ENCODE data around the gene SLC15A2. TPM values are rescaled to one million over a fixed set of nuclear protein-coding genes. Genes with fewer than 3 reads are reported as not detected.
A peak's percentile ranks its signal among the peaks of the same experiment; 100 is the strongest.

Gene SLC15A2
- total RNA-seq, 1 experiment from 2014 or later: 2.4 TPM

GRCh38 chr3:121895121-121895520 lies 920 bp downstream of the SLC15A2 start:
- no peak overlapping the region for H2BK15ac ChIP-seq (ENCODE audit: low read depth, low read length)
- peaks cover 4% of the 10 kb centered on the region; the same call in 1 of the 2 replicates for H3K4me1 ChIP-seq (ENCODE audit: insufficient read depth, low read length)
- Mint-ChIP-seq H3K4me1 (peaks cover 42 to 50% of the 10 kb centered on the region in 2 experiments), H3K27ac (peak overlapping the region; percentile 77 to 99 (median 98)), H3K36me3 (ENCODE audit: insufficient read depth in 1 of 3, low read depth in 3 of 3) (peaks cover 9 to 15% (median 9%) of the 10 kb centered on the region in 3 experiments; a peak in 6 of 7 replicates), H3K9me3 (peaks cover 0 to 1% of the 10 kb centered on the region in 2 experiments; a peak in 2 of 5 replicates), H3K27me3 (ENCODE audit: low read depth) (no peaks in the 10 kb centered on the region), H3K4me3 (peak overlapping the region; percentile 34 to 66)
- no peak for TF ChIP-seq CTCF (conservative IDR thresholded peaks at IDR 0.05)
- H3K23me2 ChIP-seq (ENCODE audit: insufficient read length, low read depth, low read length, poor library complexity, severe bottlenecking): no peaks in the 10 kb centered on the region
- no peak overlapping the region for H2BK5ac ChIP-seq (ENCODE audit: insufficient read length, low read length)
- no peak overlapping the region for H2BK120ac ChIP-seq (ENCODE audit: low read depth, low read length, poor library complexity, severe bottlenecking)
- no peaks in the 10 kb centered on the region for H3K79me2 ChIP-seq (ENCODE audit: insufficient read depth, low read length)
- H2BK12ac ChIP-seq (ENCODE audit: insufficient read length, low read depth, low read length): no peak overlapping the region
- H3K27ac ChIP-seq (ENCODE audit: insufficient read length, low read depth, low read length): peak overlapping the region; percentile 88
- no CpG with 5 or more reads among the region's 1 CpG for WGBS (ENCODE audit: extremely low coverage, insufficient read length, low lambda C conversion rate)
- H3K27me3 ChIP-seq (ENCODE audit: insufficient read depth, low read length): no peaks in the 10 kb centered on the region
- H3T11ph ChIP-seq (ENCODE audit: low read length): no peak overlapping the region
- no peak overlapping the region for H2AFZ ChIP-seq (ENCODE audit: low read length)
- H2AK5ac ChIP-seq (ENCODE audit: insufficient read length, low read length): no peak overlapping the region
- H4K8ac ChIP-seq (replicated peaks; ENCODE audit: insufficient read length, low read depth, low read length): no peak overlapping the region
- H3K56ac ChIP-seq (ENCODE audit: insufficient read length, low read depth, low read length): no peak overlapping the region
- no peak for DNase-seq
- no peaks in the 10 kb centered on the region for H3K9me3 ChIP-seq (ENCODE audit: control insufficient read depth, low read depth, low read length)
- H4K91ac ChIP-seq (ENCODE audit: insufficient read length, low read depth, low read length): no peak overlapping the region
- H4K20me1 ChIP-seq (ENCODE audit: control insufficient read depth, insufficient read depth, insufficient read length): no peaks in the 10 kb centered on the region
- no peak overlapping the region for H3K18ac ChIP-seq (ENCODE audit: insufficient read length, low read depth, low read length)
- H3K4ac ChIP-seq (ENCODE audit: low read depth, low read length): no peak overlapping the region
- no peak overlapping the region for H4K5ac ChIP-seq (ENCODE audit: insufficient read length, low read depth, low read length)
- no peak overlapping the region for H3K23ac ChIP-seq (ENCODE audit: insufficient read length, low read depth, low read length)
- no peak overlapping the region for H3K14ac ChIP-seq (ENCODE audit: insufficient read depth, low read length)
- no peak overlapping the region for H3K9ac ChIP-seq (ENCODE audit: extremely low read depth, insufficient read length, low read length)
- H2BK20ac ChIP-seq (ENCODE audit: low read depth, low read length, poor library complexity, severe bottlenecking): no peak overlapping the region
- H3K4me2 ChIP-seq (ENCODE audit: insufficient read depth, insufficient read length, low read length): peak overlapping the region; percentile 49
- H3K79me1 ChIP-seq (ENCODE audit: insufficient read depth, low read depth, low read length, poor library complexity, severe bottlenecking): no peaks in the 10 kb centered on the region

All from H9 (cell line).